Measurements from ENCODE around the gene GLT6D1.

- TF ChIP-seq CTCF (IDR thresholded peaks at IDR 0.05; ENCODE audit: insufficient read depth, low read depth, low read length): no peak
- TF ChIP-seq EZH2 (IDR thresholded peaks at IDR 0.05; ENCODE audit: insufficient read depth, low read length): no peak
These were observed 55.0 kb downstream of the GLT6D1 start for GRCh38 chr9:135584371-135584770.

All from astrocyte (in vitro differentiated cells and primary cell).